ENCODE results near the gene TREM2.
A peak's percentile ranks its signal among the peaks of the same experiment; 100 is the strongest.
"Not testable (repeated sequence)": the region's sequence is repeated elsewhere in the genome, so short reads cannot be mapped to it uniquely, and the experiment has no call there.

Gene TREM2

DNA sequence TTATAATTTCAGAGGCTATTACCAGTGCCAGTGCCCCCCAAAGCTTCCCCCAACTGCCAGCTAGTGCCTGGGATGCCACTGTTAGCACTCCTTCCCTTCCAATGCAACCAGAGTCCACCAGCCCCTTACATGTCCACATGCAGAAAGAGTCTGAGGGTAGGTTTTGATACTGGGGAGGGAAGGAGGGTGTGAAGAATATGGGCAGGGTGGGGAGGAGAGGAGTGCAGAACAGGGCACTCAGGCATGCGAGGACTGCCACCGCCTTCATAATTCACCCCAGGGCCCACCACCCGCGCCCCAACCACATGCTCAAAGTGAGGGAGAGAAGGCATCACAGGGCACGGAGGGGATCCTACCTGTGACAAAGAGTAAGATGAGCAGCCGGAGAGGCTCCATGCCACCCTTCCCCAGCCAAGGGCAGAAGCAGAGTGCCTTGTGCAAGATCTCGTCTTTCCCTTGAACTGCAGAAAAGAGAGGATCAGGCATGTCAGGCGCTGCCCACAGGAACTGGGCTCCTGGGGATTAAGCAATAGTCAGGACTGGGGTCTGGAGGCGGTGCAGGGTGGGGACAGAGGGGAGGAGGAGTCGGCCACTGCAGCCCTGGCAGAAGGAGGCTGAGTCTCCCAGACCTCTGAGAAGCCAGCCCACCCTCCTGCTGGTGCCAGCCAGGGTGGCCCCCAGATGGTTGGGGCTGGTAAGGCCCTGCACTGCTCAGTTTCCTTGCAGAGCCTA is at the start of gene TREM2:
Gene TREM2 (minus strand): TSS at position 430 of the 732 bp plus-strand sequence. CDS start 34 bp downstream, at position 396.
- DNase-seq: no peak

DNA sequence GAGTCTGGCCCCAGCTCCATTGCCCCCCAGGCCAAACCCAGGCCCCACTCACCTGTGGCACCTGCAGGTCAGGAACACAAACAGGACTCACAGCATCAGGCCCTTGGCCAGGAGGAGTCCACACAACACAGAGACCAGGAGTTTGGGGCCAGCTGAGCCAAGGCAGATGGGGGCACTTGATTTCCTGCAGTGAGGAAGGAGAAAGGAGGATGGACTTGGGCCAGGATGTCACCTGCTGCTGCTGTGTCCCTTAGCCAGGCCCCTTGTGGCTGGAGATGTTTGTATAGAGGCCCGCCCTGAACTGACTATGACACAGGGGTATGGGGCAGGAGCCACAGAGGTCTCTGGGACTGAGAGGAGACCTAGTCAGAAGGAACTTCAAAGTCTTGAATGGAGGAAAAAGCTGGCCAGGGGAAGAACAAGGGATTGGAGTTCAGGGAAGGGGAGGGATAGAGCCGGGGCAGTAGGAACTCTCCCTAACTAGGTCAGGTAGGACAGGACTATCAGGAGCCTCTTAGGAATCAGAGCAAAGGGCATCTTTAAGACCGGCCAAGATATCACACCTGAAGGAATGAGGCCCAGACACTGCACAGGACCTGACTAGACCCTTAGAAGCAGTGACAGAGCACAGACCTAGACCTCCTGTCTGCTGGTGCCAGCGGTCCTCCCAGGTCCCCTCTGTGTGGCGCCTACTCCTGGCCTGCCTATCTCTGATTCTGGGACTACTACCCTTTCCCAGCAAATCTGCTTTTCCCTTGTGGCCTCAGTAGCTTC is 46.8 kb upstream of the TREM2 start:
- no peak for DNase-seq

DNA sequence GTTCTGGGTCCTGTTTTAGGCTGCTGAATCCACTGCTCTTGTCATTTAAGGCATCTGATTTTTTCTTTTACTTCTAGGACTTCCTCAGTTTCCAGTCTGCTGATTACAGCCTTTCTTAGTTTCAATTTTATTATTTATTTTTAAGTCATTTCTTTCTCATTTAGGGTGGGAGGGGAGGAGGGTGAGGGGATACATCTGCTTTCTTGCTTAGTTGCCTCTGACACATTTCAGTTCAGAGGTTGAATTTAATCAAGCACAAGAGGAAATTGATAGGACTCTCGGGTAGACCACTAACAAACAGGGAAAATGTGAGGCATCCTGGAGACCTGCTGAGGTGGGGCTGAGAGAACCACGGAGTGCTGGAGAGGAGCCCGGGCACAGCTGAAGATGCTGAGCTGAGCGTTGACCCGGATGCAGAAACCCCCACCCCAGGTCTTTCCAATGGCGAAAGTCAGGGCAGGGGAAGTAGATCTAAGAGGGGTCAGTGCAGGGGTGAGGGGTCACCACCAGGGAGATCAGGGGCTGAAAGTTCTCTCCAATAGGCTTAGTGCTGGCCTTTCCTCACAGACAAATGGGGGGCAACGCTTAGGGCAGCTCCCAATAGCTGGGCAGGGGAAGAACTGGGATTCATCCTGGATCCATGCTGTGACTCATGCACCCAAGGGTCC is 45.7 kb upstream of the TREM2 start:
- DNase-seq: no peak

DNA sequence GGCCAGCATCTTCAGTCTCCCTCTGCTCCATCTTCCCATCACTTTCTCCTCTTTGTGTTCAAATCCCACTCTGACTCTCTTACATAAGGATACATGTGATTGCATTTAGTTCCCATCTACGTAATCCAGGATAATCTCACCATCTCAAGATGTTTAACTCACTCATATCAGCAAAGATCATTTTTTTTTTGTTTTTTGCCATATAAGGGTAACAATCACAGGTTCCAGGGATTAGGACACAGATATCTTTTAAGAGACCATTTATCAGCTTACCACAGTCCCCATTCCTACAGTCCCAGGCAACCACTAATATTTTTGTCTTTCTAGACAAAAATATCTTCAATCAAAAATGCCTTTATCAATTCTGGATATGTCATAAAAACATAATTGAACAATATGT is 41.2 kb upstream of the TREM2 start:
- no peak for DNase-seq

DNA sequence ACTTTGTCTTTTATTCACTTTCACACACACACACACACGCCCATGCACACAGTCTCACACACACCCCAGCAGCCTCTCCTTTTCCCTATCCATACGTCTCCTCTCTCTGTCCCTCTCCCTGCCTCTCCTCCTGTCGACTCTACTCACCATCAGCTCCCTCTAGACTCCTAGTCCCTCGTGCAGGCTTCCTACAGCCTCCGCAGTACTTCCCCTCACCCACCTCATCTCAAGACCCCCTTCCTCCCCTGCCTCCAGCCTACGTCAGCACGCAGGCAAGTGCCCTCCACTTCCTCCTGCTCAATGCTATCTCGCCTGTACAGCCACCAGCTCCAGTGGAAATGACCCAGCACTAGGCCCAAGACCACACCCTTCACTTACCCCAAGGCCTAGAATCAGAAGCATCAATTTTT is 38.9 kb upstream of the TREM2 start:
- no peak for DNase-seq

DNA sequence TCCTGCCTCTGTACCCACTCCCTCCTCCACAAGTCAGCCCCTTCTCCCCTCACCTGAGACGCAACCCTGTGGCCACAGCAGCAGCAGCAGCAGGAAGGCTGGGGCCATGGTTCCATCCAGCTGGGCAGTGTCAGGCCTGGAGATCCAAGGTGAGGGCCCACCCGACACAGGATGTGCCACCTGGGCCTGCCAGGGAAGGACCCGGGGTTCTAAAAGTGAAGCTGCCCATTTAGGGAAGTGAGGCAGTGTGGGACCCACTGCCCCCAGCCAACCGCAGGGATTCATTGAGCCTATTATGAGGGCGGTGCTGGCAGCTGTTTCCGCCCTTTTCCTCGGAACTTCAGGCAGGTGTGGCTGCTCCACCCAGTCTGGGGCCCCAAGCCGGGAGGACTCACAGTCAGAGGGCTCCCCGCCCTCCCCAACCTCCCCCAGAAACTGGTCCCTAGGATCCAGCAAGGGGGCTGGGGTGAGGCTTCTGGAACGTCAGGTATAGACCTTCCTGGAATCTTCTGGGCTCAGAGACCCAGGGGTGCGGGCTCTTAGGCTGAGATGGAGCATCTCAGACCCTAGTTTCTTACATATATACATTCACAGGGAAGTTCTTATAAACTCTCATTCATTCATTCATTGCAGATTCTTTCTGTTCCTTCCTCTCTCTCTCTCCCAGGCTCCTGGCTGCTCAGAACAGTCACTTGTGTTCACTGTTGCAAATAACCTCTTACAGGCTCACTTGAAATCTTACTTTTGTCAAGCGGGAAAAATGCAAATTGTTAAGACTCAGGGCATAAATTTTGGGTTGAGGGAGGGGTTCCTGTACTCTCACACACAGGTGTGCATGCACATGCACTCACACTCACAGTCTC is 38.2 kb upstream of the TREM2 start, which contains the start of gene TREML2:
Gene TREML2 (minus strand): TSS at position 249 of the 863 bp plus-strand sequence. CDS start 141 bp downstream, at position 108.
- DNase-seq: peak; percentile 13

DNA sequence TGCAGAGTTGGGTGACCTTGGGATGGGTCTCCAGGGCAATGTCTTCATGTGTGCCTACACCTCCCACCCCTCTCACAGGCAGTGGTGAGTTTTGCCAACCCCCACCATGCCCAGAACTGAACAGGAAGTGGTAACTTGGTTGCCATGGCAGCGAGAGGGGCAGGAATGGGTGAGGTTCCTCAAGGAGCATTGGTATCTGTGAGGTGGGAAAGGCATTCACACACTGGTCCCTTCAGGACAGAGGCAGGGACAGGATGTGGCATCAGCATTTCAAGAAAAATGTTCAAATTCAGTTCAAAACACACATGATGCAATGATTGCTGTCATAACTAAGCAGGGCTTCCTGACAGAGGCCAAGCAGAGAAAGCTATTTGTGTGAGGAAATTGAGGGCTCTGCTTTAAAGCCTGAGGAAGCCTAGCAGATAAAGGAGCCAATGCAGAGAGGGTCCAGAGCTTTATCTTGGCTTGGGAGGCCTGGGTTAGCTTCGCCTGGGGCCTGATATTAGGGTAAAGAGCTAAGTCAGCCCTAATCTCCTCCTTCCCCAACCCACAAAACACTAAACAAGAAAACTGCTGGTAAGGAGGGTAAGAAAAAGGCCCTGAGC is 37.5 kb upstream of the TREM2 start:
- DNase-seq: peak; percentile 35

DNA sequence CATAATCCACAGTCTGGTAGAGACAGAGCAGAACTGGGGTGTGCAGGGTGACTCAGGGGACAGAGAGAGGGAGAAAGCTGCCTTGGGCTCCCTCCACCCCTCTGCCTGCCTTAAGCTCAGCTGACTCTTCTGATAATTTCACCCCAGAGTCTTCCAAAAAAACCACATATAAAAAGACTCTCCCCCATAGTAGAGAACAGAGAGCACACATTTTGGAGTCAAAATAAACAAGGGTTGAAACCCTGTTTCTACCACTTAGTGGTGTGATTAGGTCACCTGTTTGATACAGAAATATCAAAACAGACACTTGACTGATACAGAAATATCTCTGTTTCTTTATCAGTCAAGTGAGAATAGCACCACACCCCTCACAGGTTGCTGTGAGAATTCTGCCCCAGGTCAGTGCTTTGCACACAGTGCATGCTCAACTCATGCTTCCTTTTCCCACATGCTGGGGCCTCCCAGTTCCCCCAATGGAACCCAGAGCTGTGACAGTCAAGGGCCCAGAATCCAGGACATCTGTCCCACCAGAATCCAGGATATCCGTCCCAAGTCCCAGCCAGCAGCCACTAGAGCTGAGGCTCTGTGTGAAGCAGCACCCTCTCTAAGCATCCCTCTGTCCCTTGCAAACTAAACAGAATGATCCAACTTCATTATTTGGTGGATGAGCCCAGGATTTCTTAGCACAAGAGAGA is 36.8 kb upstream of the TREM2 start:
- peak; percentile 27 for DNase-seq

DNA sequence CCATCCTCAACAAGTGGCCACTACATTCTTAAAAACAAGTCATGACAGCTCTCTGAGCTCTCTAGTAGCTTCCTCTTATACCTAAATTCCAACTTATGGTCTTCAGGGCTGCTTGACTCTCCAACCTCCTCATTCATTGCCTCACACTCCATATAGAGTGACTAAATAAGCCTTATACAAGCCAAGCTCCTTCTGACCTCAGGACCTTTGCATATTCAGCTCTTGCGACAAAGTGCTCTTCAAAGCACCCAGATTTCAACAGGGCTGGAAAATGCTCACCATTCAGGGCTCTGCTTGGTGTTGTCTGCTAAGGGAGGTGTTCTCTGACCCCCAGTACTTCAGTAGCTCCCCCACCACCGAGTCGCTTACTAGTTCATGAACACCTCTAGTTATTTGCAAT is 34.3 kb upstream of the TREM2 start:
- DNase-seq: no peak

DNA sequence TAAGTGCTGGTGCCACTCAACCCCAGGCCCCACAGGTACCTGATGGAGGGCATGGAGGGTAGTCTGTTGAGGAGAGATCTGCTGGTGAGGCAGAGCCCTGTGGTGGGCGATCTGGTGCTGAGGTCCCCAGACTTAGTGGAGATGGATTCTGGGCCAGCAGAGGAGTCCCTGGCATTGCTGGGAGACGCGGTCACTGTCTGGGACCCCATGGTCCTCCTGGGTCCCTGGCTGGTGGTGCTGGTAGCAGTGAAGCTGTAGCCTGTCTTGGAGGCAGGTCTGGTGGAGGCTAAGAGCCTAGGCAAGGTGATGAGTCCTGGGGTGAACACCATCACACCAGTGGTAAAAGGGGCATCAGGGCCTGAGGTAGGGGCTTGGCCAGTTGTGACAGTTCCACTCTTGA is 31.5 kb upstream of the TREM2 start:
- DNase-seq: no peak

DNA sequence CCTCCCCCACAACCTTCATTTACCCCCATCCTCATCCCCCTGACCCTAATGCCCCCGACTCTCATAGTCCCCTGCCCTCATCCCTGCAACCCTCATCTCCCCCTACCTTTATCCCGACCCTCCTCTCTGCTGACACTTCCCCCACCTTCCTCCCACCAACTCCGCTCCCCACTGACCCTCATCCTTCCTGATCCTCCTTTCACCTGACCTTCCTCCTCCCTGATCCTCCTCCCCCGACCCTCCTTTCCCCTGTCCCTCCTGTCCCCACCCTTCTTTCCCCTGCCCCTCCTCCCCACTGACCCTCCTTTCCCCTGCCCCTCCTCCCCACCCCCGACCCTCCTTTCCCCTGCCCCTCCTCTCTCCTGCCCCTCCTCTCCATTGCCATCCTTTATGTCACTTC is 31.0 kb upstream of the TREM2 start:
- no peak for DNase-seq

DNA sequence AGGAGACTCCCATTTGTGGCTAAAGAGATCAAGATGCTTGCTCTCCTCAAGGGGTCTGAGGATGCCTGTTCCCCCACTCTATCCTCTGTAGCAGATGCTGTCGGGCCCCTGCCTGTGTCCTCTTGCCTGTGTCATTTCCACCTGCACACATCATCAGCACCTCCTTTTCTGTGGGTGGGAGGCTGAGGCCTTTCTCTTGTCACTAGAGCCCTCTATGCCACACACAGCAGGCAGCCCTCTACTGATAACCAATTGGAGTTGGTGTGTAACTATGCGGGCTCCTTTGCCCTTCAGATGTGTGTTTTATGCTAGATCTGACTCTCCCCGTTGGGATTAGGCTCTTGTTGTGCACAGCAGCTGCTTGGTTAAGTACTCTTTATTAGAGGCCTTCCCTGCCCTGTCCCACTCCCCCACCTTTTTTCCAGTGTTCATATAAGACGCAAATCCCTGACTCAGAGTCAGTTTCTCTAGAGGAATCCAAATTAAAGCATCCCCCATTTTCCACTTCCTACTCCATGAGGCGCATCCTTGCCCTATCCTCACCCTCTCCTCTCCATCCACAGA is 30.3 kb upstream of the TREM2 start:
- no peak for DNase-seq

DNA sequence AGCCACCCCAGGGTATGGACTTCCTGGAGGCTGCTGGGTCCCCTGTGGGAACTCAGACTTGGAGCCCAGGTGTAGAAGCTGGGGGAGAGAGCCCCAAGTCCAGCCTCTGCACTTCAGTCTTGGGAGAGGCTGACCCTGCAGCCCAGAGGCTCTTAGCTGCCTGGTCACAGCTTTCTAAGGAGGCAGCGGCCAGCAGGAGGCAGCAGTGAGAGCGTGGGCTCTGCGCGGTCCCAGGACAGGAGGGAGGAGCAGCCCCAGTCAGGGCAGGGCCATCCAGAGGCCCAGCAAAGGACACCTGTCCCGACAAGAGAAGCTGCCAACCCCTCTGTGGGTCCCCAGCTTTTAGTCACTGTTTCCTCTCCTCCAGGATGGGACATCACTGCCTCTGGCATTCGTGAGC is 28.7 kb upstream of the TREM2 start:
- no peak for DNase-seq

DNA sequence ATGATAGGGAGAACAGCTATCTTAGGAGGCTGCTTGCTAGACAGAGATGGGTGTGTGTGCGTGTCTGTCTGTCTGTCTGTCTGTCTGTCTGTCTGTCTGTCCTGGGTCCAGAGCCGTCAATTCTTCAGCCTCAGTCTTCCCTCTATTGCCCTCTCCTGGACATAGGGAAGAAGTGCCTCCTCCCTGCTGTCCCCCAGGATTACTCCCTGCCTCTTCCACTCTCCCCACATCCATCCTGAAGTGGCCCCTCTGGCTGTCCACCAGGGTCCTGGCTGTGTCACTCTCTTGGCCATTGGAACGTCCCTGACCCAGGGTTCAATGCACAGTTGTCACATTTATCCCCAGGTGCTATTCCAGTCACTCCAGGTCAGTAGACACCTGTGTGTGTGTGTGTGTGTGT is 27.9 kb upstream of the TREM2 start:
- no peak for DNase-seq

DNA sequence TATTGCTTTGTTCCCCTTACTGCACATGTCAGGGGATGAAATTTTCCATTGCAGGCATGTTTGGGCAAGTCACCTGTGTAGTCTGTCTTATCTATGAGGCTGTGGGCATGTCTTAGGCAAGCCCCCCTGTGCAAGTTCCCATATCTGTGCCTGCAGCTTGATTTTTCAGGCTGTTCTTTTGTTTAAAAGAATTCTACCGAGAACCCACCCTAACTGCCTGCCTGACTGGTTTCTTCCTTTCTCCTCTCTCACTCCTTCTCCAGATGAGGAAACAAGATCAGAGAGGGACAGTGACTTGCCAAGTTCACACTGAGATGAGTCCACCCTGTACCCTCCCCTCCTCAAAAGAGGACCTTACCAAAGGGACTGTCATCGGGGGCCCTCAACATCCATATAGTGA is 27.1 kb upstream of the TREM2 start:
- no peak for DNase-seq

DNA sequence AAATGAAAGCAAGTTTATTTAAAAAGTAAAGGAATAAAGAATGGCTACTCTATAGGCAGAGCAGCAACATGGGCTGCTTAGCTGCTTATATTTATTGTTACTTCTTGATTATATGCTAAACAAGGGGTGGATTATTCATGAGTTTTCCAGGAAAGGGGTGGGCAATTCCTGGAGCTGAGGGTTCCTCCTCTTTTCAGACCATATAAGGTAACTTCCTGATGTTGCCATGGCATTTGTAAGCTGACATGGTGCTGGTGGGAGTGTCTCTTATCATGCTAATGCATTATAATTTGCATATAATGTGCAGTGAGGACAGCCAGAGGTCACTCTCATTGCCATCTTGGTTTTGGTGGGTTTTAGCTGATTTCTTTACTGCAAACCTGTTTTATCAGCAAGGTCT is 26.1 kb upstream of the TREM2 start:
- not testable (repeated sequence) for DNase-seq

DNA sequence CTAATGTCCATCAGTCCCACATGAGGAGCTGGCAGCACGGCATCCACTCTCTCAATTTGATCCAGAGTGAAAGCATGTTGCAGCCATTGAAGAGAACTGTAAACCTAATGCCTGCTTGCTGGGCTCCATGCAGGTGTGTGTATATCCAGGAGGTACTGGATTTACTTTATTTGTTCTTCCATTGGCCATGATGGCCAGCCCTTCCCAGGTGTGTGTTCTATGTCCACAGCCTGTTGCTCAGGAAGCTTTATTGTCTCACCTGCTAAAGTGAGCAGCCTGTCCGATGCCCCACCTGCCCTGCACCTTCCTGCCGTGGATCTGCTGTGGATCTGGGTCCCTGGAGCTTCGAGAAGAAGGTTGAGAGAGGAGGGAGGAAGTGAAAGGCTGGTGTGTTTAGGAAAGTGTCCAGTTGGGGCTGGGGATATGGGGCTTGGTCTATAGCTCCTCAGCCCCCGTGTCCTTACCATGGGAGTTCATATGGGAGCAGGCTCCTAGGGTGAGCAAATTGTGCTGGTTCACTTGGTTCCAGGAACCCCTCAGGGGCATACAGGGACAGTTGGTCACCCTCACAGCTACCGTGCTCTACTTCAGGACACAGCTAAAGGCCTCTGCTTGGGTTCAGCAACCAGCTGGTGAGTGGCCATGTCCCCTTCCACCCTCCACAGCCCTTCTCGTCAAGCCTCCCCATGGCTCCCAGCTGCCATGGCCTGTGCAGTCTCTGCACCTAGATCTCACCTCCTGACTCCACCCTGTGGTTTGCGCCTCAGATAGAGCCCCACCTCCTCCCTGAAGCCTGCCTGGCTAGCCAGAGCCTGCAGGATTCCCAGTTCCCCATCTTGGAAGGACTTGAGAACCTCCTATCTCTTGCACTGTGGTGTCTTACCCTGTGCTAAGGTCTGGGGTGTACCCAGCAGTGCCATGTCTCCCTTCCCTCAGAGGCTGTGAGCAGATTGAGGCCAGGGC is 25.3 kb upstream of the TREM2 start:
- DNase-seq: no peak

DNA sequence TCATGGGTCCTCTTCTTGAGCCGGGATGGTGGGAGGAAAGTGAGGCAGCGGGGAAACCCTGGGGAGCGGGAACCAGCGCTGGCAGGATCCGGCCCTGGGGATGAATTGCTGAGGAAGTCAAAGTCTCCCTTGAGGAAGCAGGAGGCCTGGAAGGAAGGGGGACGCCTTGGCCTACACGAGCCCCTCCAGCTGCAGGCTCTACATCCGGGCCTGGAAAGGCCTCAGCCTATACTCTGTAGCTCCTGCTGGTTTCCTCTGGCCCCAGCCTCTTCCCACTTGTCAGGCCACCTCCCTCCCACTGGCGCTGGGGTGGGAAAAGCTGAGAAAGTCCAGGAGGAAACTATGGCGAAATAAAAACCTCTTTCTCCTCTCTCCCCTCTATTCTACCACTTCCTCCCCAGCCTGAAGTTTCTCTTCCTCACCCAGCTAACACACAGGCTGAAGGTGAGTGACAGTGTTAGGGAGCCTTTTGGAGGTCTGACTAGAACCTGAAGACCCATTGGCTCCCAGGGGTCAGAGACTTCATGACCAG is 23.2 kb upstream of the TREM2 start:
- no peak for DNase-seq

DNA sequence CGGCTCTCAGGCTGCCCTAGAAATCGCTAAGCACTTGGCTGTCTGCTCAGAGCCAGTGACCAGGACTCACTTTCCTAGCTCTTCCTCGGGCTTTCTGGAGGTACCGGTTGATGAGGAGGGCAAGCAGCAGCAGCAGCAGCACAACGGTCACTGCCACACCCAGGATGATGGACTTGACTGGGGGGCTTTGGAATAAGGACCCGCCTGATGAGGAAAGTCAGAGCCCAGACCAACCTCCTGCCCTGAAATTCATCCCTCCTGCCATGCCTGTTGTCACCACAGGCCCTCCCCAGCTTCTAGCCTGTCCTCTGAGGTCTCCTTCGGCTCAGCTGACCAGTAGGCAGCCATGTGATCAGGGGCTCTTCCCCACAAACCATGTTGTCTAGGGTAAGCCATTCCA is 21.8 kb upstream of the TREM2 start:
- no peak for DNase-seq

Data from stimulated activated naive CD4-positive, alpha-beta T cell treated with Interleukin-2 at 50 U/mL for 16 hours (primary cell).